Caco-2 (cell line): ENCODE data around the gene OR2A5. TPM values are rescaled to one million over a fixed set of nuclear protein-coding genes. Genes with fewer than 3 reads are reported as not detected.

ENCODE experiments used
- BruUV-seq: library from RNA; stranded (reverse); fragments of 400-500 nt; replicated peaks from 2 replicates; lab custom pipeline; 2021; lab: Mats Ljungman, UMichigan
- CTCF ChIA-PET: fragments of 300-600 bp; sonication (Branson Sonifier 250); formaldehyde crosslinking; loops from one replicate; lab custom pipeline; 2022; ENCODE audit warnings: antibody characterized with exemption; lab: Charles Lee
- POLR2A ChIA-PET: fragments of 300-600 bp; sonication (Branson Sonifier 250); formaldehyde crosslinking; loops from one replicate; lab custom pipeline; 2022; ENCODE audit warnings: antibody characterized with exemption; lab: Charles Lee
- DNase-seq, 2 experiments: peaks; one replicate each; pipeline versions ENCODE4 v3.0.0 to v3.0.0-alpha.2; 2020 to 2022
- H3K27me3 ChIP-seq: replicated peaks from 2 replicates; pipeline ENCODE4 v1.6.0; 2011; ENCODE audit warnings: low read length; ENCODE audit not compliant: control insufficient read depth, insufficient read depth
- H3K36me3 ChIP-seq: 2 replicates; pipeline ENCODE4 v1.5.1; 2011; ENCODE audit warnings: low read length; ENCODE audit not compliant: control insufficient read depth, insufficient read depth
- H3K4me1 ChIP-seq: fragments of 250-450 bp; sonication (Bioruptor Pico); 2 replicates; pipeline ENCODE4 v1.5.1; 2020; ENCODE audit warnings: mild to moderate bottlenecking
- H3K4me3 ChIP-seq: 2 replicates; pipeline ENCODE4 v1.5.1; 2011; ENCODE audit warnings: low read depth, mild to moderate bottlenecking, control low read depth, low read length
- H3K9me3 ChIP-seq: fragments of 250-450 bp; sonication (Bioruptor Pico); 2 replicates; pipeline ENCODE4 v1.5.1; 2020; ENCODE audit warnings: mild to moderate bottlenecking, moderate library complexity
- H3K27ac Mint-ChIP-seq: one replicate; pipeline ENCODE4 v1.8.0; 2022; ENCODE audit warnings: mixed read lengths; ENCODE audit not compliant: unreplicated experiment
- H3K27me3 Mint-ChIP-seq: one replicate; pipeline ENCODE4 v1.8.0; 2022; ENCODE audit warnings: mixed read lengths; ENCODE audit not compliant: insufficient read depth, unreplicated experiment
- H3K36me3 Mint-ChIP-seq: one replicate; pipeline ENCODE4 v1.8.0; 2022; ENCODE audit warnings: mild to moderate bottlenecking, mixed read lengths; ENCODE audit not compliant: insufficient read depth, unreplicated experiment
- H3K4me1 Mint-ChIP-seq: one replicate; pipeline ENCODE4 v1.8.0; 2022; ENCODE audit warnings: low read depth, mixed read lengths; ENCODE audit not compliant: unreplicated experiment
- H3K4me3 Mint-ChIP-seq: one replicate; pipeline ENCODE4 v1.8.0; 2022; ENCODE audit warnings: mild to moderate bottlenecking, moderate library complexity, mixed read lengths; ENCODE audit not compliant: unreplicated experiment
- H3K9me3 Mint-ChIP-seq: one replicate; pipeline ENCODE4 v1.8.0; 2022; ENCODE audit warnings: mixed read lengths; ENCODE audit not compliant: unreplicated experiment
- CTCF ChIP-seq, 2 experiments: fragments of 200-600 bp in 1 of 2; IDR thresholded peaks; 1 replicate in 1 of 2; 2 replicates in 1 of 2; pipeline versions ENCODE4 v1.5.1 to v1.8.0; 2011 to 2022; ENCODE audit warnings: antibody characterized with exemption in 1 of 2, control low read depth in 1 of 2, inconsistent platforms in 1 of 2, low read depth in 1 of 2, low read length in 1 of 2, mild to moderate bottlenecking in 1 of 2, moderate library complexity in 1 of 2; ENCODE audit not compliant: insufficient read depth in 1 of 2, severe bottlenecking in 1 of 2, unreplicated experiment in 1 of 2
- intact Hi-C: fragments of 100-400 bp; cut with micrococcal nuclease; formaldehyde crosslinking; loops from one replicate; pipeline ENCODE4 v1.10.0; 2022; ENCODE audit not compliant: unreplicated experiment
- total RNA-seq: library from RNA; stranded (reverse); gene quantifications from 2 replicates; pipeline ENCODE4 v1.2.3, GENCODE V29; 2022

The OR2A5 gene
- total RNA-seq, 1 experiment from 2014 or later = not detected

- H3K36me3 Mint-ChIP-seq = no peaks in the 10 kb centered on the region
- POLR2A ChIA-PET = no interaction called here
- Histone ChIP-seq H3K9me3 (no peaks in the 10 kb centered on the region), H3K27me3 (no peaks in the 10 kb centered on the region), H3K4me3 (no peak overlapping the region), H3K36me3 (no peaks in the 10 kb centered on the region), H3K4me1 (no peaks in the 10 kb centered on the region)
- intact Hi-C loops = no loop called here
- H3K27ac Mint-ChIP-seq = no peak overlapping the region
- DNase-seq = no peak
- H3K9me3 Mint-ChIP-seq = no peaks in the 10 kb centered on the region
- TF ChIP-seq CTCF (IDR thresholded peaks at IDR 0.05; ENCODE audit: insufficient read depth in 1 of 2, low read depth in 1 of 2, low read length in 1 of 2, severe bottlenecking in 1 of 2, unreplicated experiment in 1 of 2) = no peak
- CTCF ChIA-PET = no interaction called here
- BruUV-seq = no TSS peak
- no peak overlapping the region for H3K4me3 Mint-ChIP-seq
- H3K27me3 Mint-ChIP-seq = peaks cover 17% of the 10 kb centered on the region
- H3K4me1 Mint-ChIP-seq = no peaks in the 10 kb centered on the region
These were observed 50.0 kb downstream of the OR2A5 start for GRCh38 chr7:144098776-144099175.

GRCh38 chr7:144100607-144101006 lies 51.9 kb downstream of the OR2A5 start:
- CTCF ChIA-PET = no interaction called here
- no peaks in the 10 kb centered on the region for H3K9me3 ChIP-seq
- H3K4me1 ChIP-seq = no peaks in the 10 kb centered on the region
- H3K36me3 ChIP-seq = no peaks in the 10 kb centered on the region
- DNase-seq = no peak
- intact Hi-C loops = no loop called here
- Mint-ChIP-seq H3K36me3 (no peaks in the 10 kb centered on the region), H3K27ac (no peak overlapping the region), H3K4me1 (no peaks in the 10 kb centered on the region), H3K27me3 (peaks cover 21% of the 10 kb centered on the region), H3K9me3 (no peaks in the 10 kb centered on the region), H3K4me3 (no peak overlapping the region)
- H3K4me3 ChIP-seq = no peak overlapping the region
- no peaks in the 10 kb centered on the region for H3K27me3 ChIP-seq
- TF ChIP-seq CTCF (IDR thresholded peaks at IDR 0.05; ENCODE audit: insufficient read depth in 1 of 2, low read depth in 1 of 2, low read length in 1 of 2, severe bottlenecking in 1 of 2, unreplicated experiment in 1 of 2) = no peak
- BruUV-seq = no TSS peak
- POLR2A ChIA-PET = no interaction called here

- POLR2A ChIA-PET = no interaction called here
- no peak overlapping the region for H3K4me3 Mint-ChIP-seq
- H3K27me3 Mint-ChIP-seq = peaks cover 18% of the 10 kb centered on the region
- no peak overlapping the region for H3K4me3 ChIP-seq
- no peaks in the 10 kb centered on the region for H3K9me3 Mint-ChIP-seq
- DNase-seq = no peak
- BruUV-seq = no TSS peak
- intact Hi-C loops = no loop called here
- H3K27me3 ChIP-seq = no peaks in the 10 kb centered on the region
- CTCF ChIA-PET = no interaction called here
- no peak overlapping the region for H3K27ac Mint-ChIP-seq
- H3K36me3 ChIP-seq = no peaks in the 10 kb centered on the region
- no peak for TF ChIP-seq CTCF (IDR thresholded peaks at IDR 0.05; ENCODE audit: insufficient read depth in 1 of 2, low read depth in 1 of 2, low read length in 1 of 2, severe bottlenecking in 1 of 2, unreplicated experiment in 1 of 2)
- H3K4me1 Mint-ChIP-seq = no peaks in the 10 kb centered on the region
- H3K9me3 ChIP-seq = no peaks in the 10 kb centered on the region
- no peaks in the 10 kb centered on the region for H3K36me3 Mint-ChIP-seq
- no peaks in the 10 kb centered on the region for H3K4me1 ChIP-seq
These were observed 53.3 kb downstream of the OR2A5 start for GRCh38 chr7:144102041-144102440.
